ENCODE data around the gene TSPAN9. TPM values are rescaled to one million over a fixed set of nuclear protein-coding genes. Genes with fewer than 3 reads are reported as not detected.

The TSPAN9 gene
- total RNA-seq, 1 donor from 2014 or later = 7.8 TPM

GRCh38 chr12:3298603-3299002, 221.4 kb downstream of the TSPAN9 start:
- no peak overlapping the region for H2AFZ ChIP-seq (replicated peaks)
- H3F3A ChIP-seq (ENCODE audit: low read depth) = peaks cover 4% of the 10 kb centered on the region
- no peaks in the 10 kb centered on the region for H3K9me3 ChIP-seq (ENCODE audit: low read depth)
- Mint-ChIP-seq H3K4me3 (no peak overlapping the region), H3K4me1 (peaks cover 16% of the 10 kb centered on the region), H3K9me3 (no peaks in the 10 kb centered on the region), H3K27ac (no peak overlapping the region), H3K27me3 (ENCODE audit: insufficient read depth, low read depth) (peaks cover 5% of the 10 kb centered on the region), H3K36me3 (no peaks in the 10 kb centered on the region)
- H3K4me1 ChIP-seq = no peaks in the 10 kb centered on the region
- no peak for DNase-seq (ENCODE audit: low spot score)
- no peaks in the 10 kb centered on the region for H3K36me3 ChIP-seq
- no peaks in the 10 kb centered on the region for H4K20me1 ChIP-seq (ENCODE audit: low read depth)
- H3K27ac ChIP-seq = no peak overlapping the region
- peaks cover 5% of the 10 kb centered on the region for H3K27me3 ChIP-seq
- no peak overlapping the region for H3K9ac ChIP-seq
- TF ChIP-seq CTCF (IDR thresholded peaks at IDR 0.05) (no peak), EZH2phosphoT487 (IDR thresholded peaks at IDR 0.05) (no peak), EZH2 (IDR thresholded peaks at IDR 0.05) (no peak)
- no peaks in the 10 kb centered on the region for H3K79me2 ChIP-seq (ENCODE audit: low read depth)
- no peak overlapping the region for H3K4me2 ChIP-seq
- no peak overlapping the region for H3K4me3 ChIP-seq

- H3K36me3 ChIP-seq = no peaks in the 10 kb centered on the region
- H4K20me1 ChIP-seq (ENCODE audit: low read depth) = no peaks in the 10 kb centered on the region
- no peaks in the 10 kb centered on the region for H3K9me3 ChIP-seq (ENCODE audit: low read depth)
- Mint-ChIP-seq H3K9me3 (no peaks in the 10 kb centered on the region), H3K4me1 (peaks cover 23% of the 10 kb centered on the region), H3K27ac (no peak overlapping the region), H3K36me3 (no peaks in the 10 kb centered on the region), H3K4me3 (peak overlapping the region; percentile 46), H3K27me3 (ENCODE audit: insufficient read depth, low read depth) (peaks cover 9% of the 10 kb centered on the region)
- TF ChIP-seq CTCF (IDR thresholded peaks at IDR 0.05) (peak; percentile 92), EZH2 (IDR thresholded peaks at IDR 0.05) (no peak), EZH2phosphoT487 (IDR thresholded peaks at IDR 0.05) (no peak)
- peak overlapping the region; percentile 33 for H3K4me2 ChIP-seq
- no peaks in the 10 kb centered on the region for H3K79me2 ChIP-seq (ENCODE audit: low read depth)
- H3F3A ChIP-seq (ENCODE audit: low read depth) = peaks cover 4% of the 10 kb centered on the region
- peak; percentile 93 for DNase-seq (ENCODE audit: low spot score)
- peaks cover 5% of the 10 kb centered on the region for H3K27me3 ChIP-seq
- no peak overlapping the region for H3K4me3 ChIP-seq
- H3K27ac ChIP-seq = no peak overlapping the region
- no peak overlapping the region for H3K9ac ChIP-seq
- H2AFZ ChIP-seq (replicated peaks) = no peak overlapping the region
- H3K4me1 ChIP-seq = no peaks in the 10 kb centered on the region
Measured at GRCh38 chr12:3299929-3300832, 223.0 kb downstream of the TSPAN9 start.

GRCh38 chr12:3300833-3301401, 223.7 kb downstream of the TSPAN9 start:
- H3K27me3 ChIP-seq = peaks cover 5% of the 10 kb centered on the region
- no peak overlapping the region for H3K4me2 ChIP-seq
- H3K9me3 Mint-ChIP-seq = no peaks in the 10 kb centered on the region
- H3K27me3 Mint-ChIP-seq (ENCODE audit: insufficient read depth, low read depth) = peaks cover 9% of the 10 kb centered on the region
- no peak for TF ChIP-seq EZH2phosphoT487 (IDR thresholded peaks at IDR 0.05)
- no peak for TF ChIP-seq EZH2 (IDR thresholded peaks at IDR 0.05)
- TF ChIP-seq CTCF (IDR thresholded peaks at IDR 0.05) = no peak
- no peaks in the 10 kb centered on the region for H3K36me3 Mint-ChIP-seq
- no peak overlapping the region for H2AFZ ChIP-seq (replicated peaks)
- H3K4me3 Mint-ChIP-seq = no peak overlapping the region
- H3K9ac ChIP-seq = no peak overlapping the region
- H3K79me2 ChIP-seq (ENCODE audit: low read depth) = no peaks in the 10 kb centered on the region
- no peaks in the 10 kb centered on the region for H4K20me1 ChIP-seq (ENCODE audit: low read depth)
- H3K27ac Mint-ChIP-seq = peak overlapping the region; percentile 75
- no peaks in the 10 kb centered on the region for H3K4me1 ChIP-seq
- H3K4me1 Mint-ChIP-seq = peaks cover 23% of the 10 kb centered on the region
- H3F3A ChIP-seq (ENCODE audit: low read depth) = peaks cover 4% of the 10 kb centered on the region
- DNase-seq (ENCODE audit: low spot score) = no peak
- H3K9me3 ChIP-seq (ENCODE audit: low read depth) = no peaks in the 10 kb centered on the region
- no peak overlapping the region for H3K4me3 ChIP-seq
- H3K27ac ChIP-seq = no peak overlapping the region
- H3K36me3 ChIP-seq = no peaks in the 10 kb centered on the region
